Hepatocyte (in vitro differentiated cells): ENCODE results near the gene SNED1. TPM values are rescaled to one million over a fixed set of nuclear protein-coding genes. Genes with fewer than 3 reads are reported as not detected.
A peak's percentile ranks its signal among the peaks of the same experiment; 100 is the strongest.

Source experiments
- DNase-seq: peaks from one replicate; pipeline ENCODE4 v3.0.0-alpha.2; 2016; ENCODE audit warnings: low spot score
- H2AFZ ChIP-seq: fragments of 200-600 bp; sonication (generic); 2 replicates; pipeline ENCODE4 v1.6.0; 2016; ENCODE audit warnings: antibody characterized with exemption, mild to moderate bottlenecking
- H3K27ac ChIP-seq: fragments of 200-600 bp; sonication (generic); 2 replicates; pipeline ENCODE4 v1.5.1; 2016; ENCODE audit warnings: mild to moderate bottlenecking
- H3K27me3 ChIP-seq: fragments of 200-600 bp; sonication (generic); 2 replicates; pipeline ENCODE4 v1.6.1; 2016
- H3K36me3 ChIP-seq: fragments of 200-600 bp; sonication (generic); replicated peaks from 2 replicates; pipeline ENCODE4 v1.5.1; 2016; ENCODE audit warnings: low read depth; ENCODE audit not compliant: insufficient read depth
- H3K4me1 ChIP-seq: fragments of 200-600 bp; sonication (generic); 2 replicates; pipeline ENCODE4 v1.5.1; 2016; ENCODE audit warnings: mild to moderate bottlenecking, moderate library complexity; ENCODE audit not compliant: insufficient read depth
- H3K4me2 ChIP-seq: fragments of 200-600 bp; sonication (generic); 2 replicates; pipeline ENCODE4 v1.6.0; 2016
- H3K4me3 ChIP-seq: fragments of 200-600 bp; sonication (generic); 2 replicates; pipeline ENCODE4 v1.5.1; 2016; ENCODE audit warnings: mild to moderate bottlenecking
- H3K79me2 ChIP-seq: fragments of 200-600 bp; sonication (generic); 2 replicates; pipeline ENCODE4 v1.6.0; 2017; ENCODE audit warnings: mild to moderate bottlenecking
- H3K9me2 ChIP-seq: fragments of 200-600 bp; sonication (generic); replicated peaks from 2 replicates; pipeline ENCODE4 v1.6.0; 2017; ENCODE audit warnings: mild to moderate bottlenecking; ENCODE audit not compliant: insufficient read depth
- H3K9me3 ChIP-seq: fragments of 200-600 bp; sonication (generic); 2 replicates; pipeline ENCODE4 v1.5.1; 2016; ENCODE audit warnings: low read depth, mild to moderate bottlenecking
- H4K20me1 ChIP-seq: fragments of 200-600 bp; sonication (generic); 2 replicates; pipeline ENCODE4 v1.6.0; 2016; ENCODE audit warnings: mild to moderate bottlenecking; ENCODE audit not compliant: insufficient read depth, poor library complexity, severe bottlenecking
- EZH2 ChIP-seq: fragments of 200-600 bp; sonication (generic); IDR thresholded peaks from 2 replicates; pipeline ENCODE4 v1.6.1; 2016; ENCODE audit warnings: antibody characterized with exemption, mild to moderate bottlenecking, borderline replicate concordance
- EZH2phosphoT487 ChIP-seq: fragments of 200-600 bp; sonication (generic); IDR thresholded peaks from one replicate; pipeline ENCODE4 v1.6.1; 2018; ENCODE audit warnings: antibody characterized with exemption, mild to moderate bottlenecking, low read depth, moderate library complexity; ENCODE audit not compliant: unreplicated experiment, severe bottlenecking
- WGBS: methylation state at CpG from one replicate; pipeline ENCODE4 v1.1.6; 2016; ENCODE audit warnings: low lambda C conversion rate; ENCODE audit errors: missing lambda C conversion rate; 5-methylcytosine and 5-hydroxymethylcytosine counted together
- polyA plus RNA-seq: library from polyadenylated mRNA; unstranded; fragments of >200 nt; fragmentation: Nextera tagmentation; extraction: Ambion mirVana; gene quantifications from 2 replicates; pipeline ENCODE4 v1.2.1, GENCODE V29; 2016
- total RNA-seq: library from RNA; depleted of rRNA; stranded (reverse); fragments of >200 nt; gene quantifications from 2 replicates; pipeline ENCODE4 v1.2.3, GENCODE V29; 2014
- TF ChIP-seq, protein P1 (sequence below): fragments of 200-600 bp; sonication (generic); IDR thresholded peaks from 2 replicates; pipeline ENCODE4 v1.5.1; 2016; ENCODE audit warnings: antibody characterized with exemption, mild to moderate bottlenecking; ENCODE audit not compliant: poor library complexity

SNED1 gene
- total and polyA plus RNA-seq, 2 experiments from 2014 or later: 4.6 to 6.5 TPM

DNA sequence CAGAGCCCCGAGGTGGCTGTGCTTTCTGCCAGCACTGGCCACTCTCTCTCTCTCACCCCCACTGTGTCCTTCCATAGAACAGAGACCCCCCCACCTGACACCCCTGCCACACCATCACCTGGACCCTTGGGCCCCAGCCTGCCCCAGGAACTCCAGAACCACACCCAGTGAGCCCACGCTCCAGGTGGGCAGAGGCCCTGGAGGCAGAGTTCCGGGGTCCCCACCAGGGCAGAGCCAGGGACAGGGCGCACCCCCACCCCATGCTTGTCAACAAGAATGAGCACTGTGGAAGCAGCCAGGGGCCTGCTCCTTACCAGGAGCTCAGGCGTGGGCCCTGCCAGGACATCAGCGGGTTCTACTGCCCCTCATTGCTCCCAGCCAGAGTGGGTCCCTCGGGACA lies 136.3 kb downstream of the SNED1 start:
- H3K36me3 ChIP-seq: no peaks in the 10 kb centered on the region
- 95% methylated on average over 7 of the region's 7 CpGs for WGBS
- H3K79me2 ChIP-seq: no peaks in the 10 kb centered on the region
- H3K9me3 ChIP-seq: no peaks in the 10 kb centered on the region
- H3K9me2 ChIP-seq: no peaks in the 10 kb centered on the region
- no peaks in the 10 kb centered on the region for H3K27me3 ChIP-seq
- H2AFZ ChIP-seq: no peak overlapping the region
- H3K4me1 ChIP-seq: no peaks in the 10 kb centered on the region
- TF ChIP-seq, protein P1, sequence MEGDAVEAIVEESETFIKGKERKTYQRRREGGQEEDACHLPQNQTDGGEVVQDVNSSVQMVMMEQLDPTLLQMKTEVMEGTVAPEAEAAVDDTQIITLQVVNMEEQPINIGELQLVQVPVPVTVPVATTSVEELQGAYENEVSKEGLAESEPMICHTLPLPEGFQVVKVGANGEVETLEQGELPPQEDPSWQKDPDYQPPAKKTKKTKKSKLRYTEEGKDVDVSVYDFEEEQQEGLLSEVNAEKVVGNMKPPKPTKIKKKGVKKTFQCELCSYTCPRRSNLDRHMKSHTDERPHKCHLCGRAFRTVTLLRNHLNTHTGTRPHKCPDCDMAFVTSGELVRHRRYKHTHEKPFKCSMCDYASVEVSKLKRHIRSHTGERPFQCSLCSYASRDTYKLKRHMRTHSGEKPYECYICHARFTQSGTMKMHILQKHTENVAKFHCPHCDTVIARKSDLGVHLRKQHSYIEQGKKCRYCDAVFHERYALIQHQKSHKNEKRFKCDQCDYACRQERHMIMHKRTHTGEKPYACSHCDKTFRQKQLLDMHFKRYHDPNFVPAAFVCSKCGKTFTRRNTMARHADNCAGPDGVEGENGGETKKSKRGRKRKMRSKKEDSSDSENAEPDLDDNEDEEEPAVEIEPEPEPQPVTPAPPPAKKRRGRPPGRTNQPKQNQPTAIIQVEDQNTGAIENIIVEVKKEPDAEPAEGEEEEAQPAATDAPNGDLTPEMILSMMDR: no peak
- TF ChIP-seq EZH2phosphoT487: no peak
- TF ChIP-seq EZH2: no peak
- no peak overlapping the region for H3K4me3 ChIP-seq
- DNase-seq: no peak
- H3K27ac ChIP-seq: no peak overlapping the region
- no peak overlapping the region for H3K4me2 ChIP-seq
- H4K20me1 ChIP-seq: no peaks in the 10 kb centered on the region

DNA sequence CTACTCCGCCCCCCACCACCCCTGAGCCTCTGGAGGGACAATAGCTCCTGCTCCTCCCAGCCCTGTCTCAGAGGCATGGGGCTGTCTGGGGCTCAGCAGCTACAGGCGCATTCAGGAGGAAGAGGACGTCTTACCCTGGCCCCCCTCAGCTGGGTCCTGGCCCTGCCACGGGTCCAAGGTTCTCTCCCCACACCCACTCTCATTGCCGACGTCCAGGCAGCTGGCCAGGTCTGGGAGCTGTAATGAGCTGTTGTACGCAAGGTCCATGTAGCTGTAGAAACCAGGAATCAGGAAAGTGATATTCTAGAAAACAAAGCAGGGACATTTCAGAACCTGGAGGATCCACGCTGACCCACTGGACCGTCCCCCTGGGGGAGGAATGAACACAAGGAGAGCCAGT lies 137.3 kb downstream of the SNED1 start:
- Histone ChIP-seq H3K4me1 (no peaks in the 10 kb centered on the region), H3K4me3 (no peak overlapping the region), H3K4me2 (no peak overlapping the region), H3K27ac (no peak overlapping the region), H3K9me2 (no peaks in the 10 kb centered on the region), H3K79me2 (no peaks in the 10 kb centered on the region), H4K20me1 (no peaks in the 10 kb centered on the region), H3K27me3 (no peaks in the 10 kb centered on the region), H2AFZ (no peak overlapping the region), H3K36me3 (no peaks in the 10 kb centered on the region), H3K9me3 (no peaks in the 10 kb centered on the region)
- DNase-seq: peak; percentile 33
- TF ChIP-seq, protein P1: no peak
- TF ChIP-seq EZH2phosphoT487: no peak
- TF ChIP-seq EZH2: no peak
- WGBS: 90% methylated on average over 9 of the region's 9 CpGs

DNA sequence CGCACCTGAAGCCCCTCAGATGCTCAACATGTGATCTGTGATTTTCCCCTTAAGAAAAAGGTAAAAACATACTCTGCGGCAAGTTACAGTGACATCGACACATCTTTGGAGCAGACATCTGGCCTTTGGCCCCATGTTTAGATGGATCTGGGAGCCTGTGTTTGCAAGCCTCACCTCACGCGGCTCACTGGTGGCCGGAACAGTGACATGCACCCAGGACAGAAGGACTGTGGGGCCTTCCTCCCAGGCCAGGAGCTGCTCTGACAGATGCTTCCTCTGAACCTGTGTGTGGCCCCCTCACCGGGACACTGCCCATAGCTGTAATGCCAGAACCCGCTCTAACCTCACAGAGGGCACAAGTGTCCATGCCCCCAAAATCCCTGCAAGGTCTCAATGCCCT lies 137.8 kb downstream of the SNED1 start:
- Histone ChIP-seq H2AFZ (no peak overlapping the region), H3K79me2 (no peaks in the 10 kb centered on the region), H3K9me2 (no peaks in the 10 kb centered on the region), H3K27ac (no peak overlapping the region), H3K27me3 (no peaks in the 10 kb centered on the region), H4K20me1 (no peaks in the 10 kb centered on the region), H3K9me3 (no peaks in the 10 kb centered on the region), H3K4me3 (no peak overlapping the region), H3K4me2 (no peak overlapping the region), H3K36me3 (no peaks in the 10 kb centered on the region), H3K4me1 (no peaks in the 10 kb centered on the region)
- 96% methylated on average over 8 of the region's 8 CpGs for WGBS
- DNase-seq: no peak
- TF ChIP-seq, protein P1: no peak
- TF ChIP-seq EZH2 (no peak), EZH2phosphoT487 (no peak)
